Fibroblast of lung (primary cell): ENCODE measurements around the gene TECPR2. TPM values are rescaled to one million over a fixed set of nuclear protein-coding genes. Genes with fewer than 3 reads are reported as not detected.

Experiments used
- DNase-seq, 2 donors: peaks; one replicate each; pipeline versions ENCODE4 v3.0.0 to v3.0.0-alpha.2; 2010; ENCODE audit warnings: low read depth in 2 of 2
- H2AFZ ChIP-seq: 2 replicates; pipeline ENCODE4 v1.5.1; 2012; ENCODE audit warnings: low read length, control low read depth, inconsistent platforms
- H3K27ac ChIP-seq: 2 replicates; pipeline ENCODE4 v1.5.1; 2011; ENCODE audit warnings: low read length, control low read depth; ENCODE audit not compliant: insufficient read depth
- H3K27me3 ChIP-seq: 2 replicates; pipeline ENCODE4 v1.5.1; 2011; ENCODE audit warnings: mild to moderate bottlenecking, low read length; ENCODE audit not compliant: control insufficient read depth, insufficient read depth
- H3K36me3 ChIP-seq: 2 replicates; pipeline ENCODE4 v1.5.1; 2011; ENCODE audit warnings: low read length; ENCODE audit not compliant: control insufficient read depth, insufficient read depth
- H3K4me1 ChIP-seq: 2 replicates; pipeline ENCODE4 v1.5.1; 2011; ENCODE audit warnings: low read length; ENCODE audit not compliant: control insufficient read depth, insufficient read depth; ENCODE audit errors: extremely low read depth
- H3K4me2 ChIP-seq: 2 replicates; pipeline ENCODE4 v1.5.1; 2011; ENCODE audit warnings: low read length, control low read depth; ENCODE audit not compliant: insufficient read depth; ENCODE audit errors: extremely low read depth
- H3K4me3 ChIP-seq, 4 experiments: fragments of 200-600 bp in 1 of 4; sonication (generic) in 1 of 4; replicated peaks in 1 of 4; 2 replicates each; pipeline ENCODE4 v1.5.1; 2011 to 2016; ENCODE audit warnings: low read length in 4 of 4, low read depth in 3 of 4, mild to moderate bottlenecking in 3 of 4, control low read depth in 2 of 4, inconsistent platforms in 1 of 4, mixed read lengths in 1 of 4; ENCODE audit not compliant: insufficient read depth in 1 of 4; ENCODE audit errors: control extremely low read depth in 1 of 4
- H3K79me2 ChIP-seq: 2 replicates; pipeline ENCODE4 v1.5.1; 2012; ENCODE audit warnings: mild to moderate bottlenecking, low read length, inconsistent platforms; ENCODE audit not compliant: control insufficient read depth, insufficient read depth
- H3K9ac ChIP-seq: 2 replicates; pipeline ENCODE4 v1.5.1; 2011; ENCODE audit warnings: mild to moderate bottlenecking, low read length, control low read depth; ENCODE audit not compliant: insufficient read depth
- H3K9me3 ChIP-seq: 2 replicates; pipeline ENCODE4 v1.5.1; 2012; ENCODE audit warnings: low read depth, low read length; ENCODE audit not compliant: control insufficient read depth, insufficient read depth
- H4K20me1 ChIP-seq: 2 replicates; pipeline ENCODE4 v1.5.1; 2011; ENCODE audit warnings: low read length; ENCODE audit not compliant: control insufficient read depth, insufficient read depth; ENCODE audit errors: extremely low read depth
- CTCF ChIP-seq, 2 donors: IDR thresholded peaks in 1 of 2; conservative IDR thresholded peaks in 1 of 2; 1 replicate in 1 of 2; 2 replicates in 1 of 2; pipeline ENCODE4 v1.5.1; 2011 to 2012; ENCODE audit warnings: low read length in 2 of 2, control low read depth in 1 of 2, inconsistent platforms in 1 of 2, low read depth in 1 of 2, mild to moderate bottlenecking in 1 of 2
- EZH2 ChIP-seq: IDR thresholded peaks from 2 replicates; pipeline ENCODE4 v1.5.1; 2012; ENCODE audit warnings: low read length, control low read depth, mild to moderate bottlenecking; ENCODE audit errors: missing control alignments
- polyA plus RNA-seq, 2 donors: library from polyadenylated mRNA; depleted of rRNA in 1 of 2; stranded (reverse) in 1 of 2; unstranded in 1 of 2; fragments of >200 nt; gene quantifications; 2 replicates each; pipeline ENCODE4 v1.2.1, GENCODE V29; 2011 to 2012; ENCODE audit warnings: missing spikeins in 1 of 2
- total RNA-seq: library from RNA; depleted of rRNA; stranded (reverse); fragments of >200 nt; gene quantifications from 2 replicates; pipeline ENCODE4 v1.2.1, GENCODE V29; 2014

Gene TECPR2
- total and polyA plus RNA-seq, 2 donors (not counting 1 experiment from before 2014, with no cell fraction given), result 9.2 to 17.8 TPM

GRCh38 chr14:102464846-102465341 lies 102.2 kb downstream of the TECPR2 start:
- TF ChIP-seq EZH2, result no peak
- TF ChIP-seq CTCF (conservative IDR thresholded peaks at IDR 0.05 in 1 of 2, IDR thresholded peaks at IDR 0.05 in 1 of 2; ENCODE audit: low read depth in 1 of 2, low read length in 2 of 2), result no peak

DNA sequence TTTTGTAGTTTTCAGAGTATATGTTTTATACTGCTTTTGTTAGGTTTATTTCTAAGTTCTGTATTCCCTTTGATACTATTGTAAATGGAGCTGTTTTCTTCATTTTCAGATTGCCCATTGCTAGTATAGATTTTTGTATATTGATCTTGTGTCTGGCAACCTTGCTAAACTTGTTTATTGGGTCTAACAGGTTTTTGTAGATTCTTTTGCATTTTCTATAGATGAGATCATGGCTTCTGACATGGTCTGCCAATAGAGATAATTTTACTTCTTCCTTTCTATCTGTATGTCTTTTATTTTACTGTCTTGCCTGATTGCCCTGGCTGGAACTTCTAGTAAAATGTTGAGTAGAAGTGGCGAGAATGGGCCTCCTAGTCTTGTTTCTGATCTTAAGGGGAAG lies 106.5 kb downstream of the TECPR2 start:
- TF ChIP-seq CTCF (conservative IDR thresholded peaks at IDR 0.05 in 1 of 2, IDR thresholded peaks at IDR 0.05 in 1 of 2; ENCODE audit: low read depth in 1 of 2, low read length in 2 of 2) (no peak), EZH2 (no peak)
- no peak overlapping the region for H3K4me2 ChIP-seq
- no peaks in the 10 kb centered on the region for H3K27me3 ChIP-seq

More at GRCh38 chr14:102464846-102465341, 102.2 kb downstream of the TECPR2 start:
- H3K36me3 ChIP-seq, result peaks cover 6% of the 10 kb centered on the region
- no peak overlapping the region for H2AFZ ChIP-seq
- no peak overlapping the region for H3K9ac ChIP-seq
- H3K4me2 ChIP-seq, result no peak overlapping the region
- H3K27me3 ChIP-seq, result no peaks in the 10 kb centered on the region
- no peak overlapping the region for H3K4me3 ChIP-seq
- no peaks in the 10 kb centered on the region for H3K4me1 ChIP-seq
- no peaks in the 10 kb centered on the region for H3K9me3 ChIP-seq
- H3K79me2 ChIP-seq, result no peaks in the 10 kb centered on the region
- no peaks in the 10 kb centered on the region for H4K20me1 ChIP-seq
- H3K27ac ChIP-seq, result no peak overlapping the region
- DNase-seq, result no peak

DNA sequence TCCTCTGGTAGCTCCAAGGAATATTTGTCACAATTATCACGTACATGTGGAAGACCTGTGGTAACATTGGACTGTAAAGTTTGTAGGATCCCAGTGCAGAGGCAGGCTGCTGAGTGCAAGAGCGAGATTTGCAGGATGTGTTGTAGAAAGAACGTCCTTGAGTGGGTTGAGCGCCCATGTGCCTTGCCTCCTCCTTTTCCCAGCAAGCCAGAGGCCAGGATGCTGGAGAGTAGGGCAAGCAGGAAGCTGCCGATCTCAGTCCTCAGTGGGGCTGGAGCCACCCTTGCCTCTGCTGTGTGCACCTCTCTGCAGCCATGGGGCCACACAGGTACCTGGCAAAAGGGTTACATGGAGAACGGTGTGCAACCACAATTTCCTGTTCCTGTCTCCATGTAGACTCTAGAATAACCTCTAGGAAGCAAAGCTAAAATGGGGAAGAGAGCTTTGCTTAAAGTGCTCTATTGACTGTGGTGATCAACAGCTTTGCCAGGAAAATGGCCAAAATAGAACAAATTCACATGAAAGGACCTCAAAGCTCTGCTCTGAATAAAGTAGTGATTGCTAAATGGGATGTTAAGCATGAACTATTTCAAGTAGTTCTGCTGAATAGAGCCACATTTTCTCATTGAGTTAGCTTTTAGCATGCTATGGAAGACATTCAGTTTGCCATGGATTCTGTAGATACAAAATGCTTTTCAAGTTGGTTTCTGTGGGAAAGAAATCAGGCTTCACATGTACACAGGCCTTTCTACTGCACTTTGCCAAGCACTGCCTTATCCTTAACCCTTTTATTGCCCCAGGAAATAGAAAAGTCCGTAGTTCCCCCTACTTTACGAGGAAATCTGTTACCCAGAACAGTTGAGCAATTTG lies 109.4 kb downstream of the TECPR2 start:
- no peak for DNase-seq
- no peak for TF ChIP-seq CTCF (conservative IDR thresholded peaks at IDR 0.05 in 1 of 2, IDR thresholded peaks at IDR 0.05 in 1 of 2; ENCODE audit: low read depth in 1 of 2, low read length in 2 of 2)
- no peak for TF ChIP-seq EZH2

More for the DNA sequence above, 106.5 kb downstream of the TECPR2 start:
- H3K4me1 ChIP-seq, result no peaks in the 10 kb centered on the region
- DNase-seq, result no peak
- H3K36me3 ChIP-seq, result peaks cover 6% of the 10 kb centered on the region
- H3K9ac ChIP-seq, result no peak overlapping the region
- H3K4me3 ChIP-seq, result no peak overlapping the region
- no peak overlapping the region for H2AFZ ChIP-seq
- H3K9me3 ChIP-seq, result no peaks in the 10 kb centered on the region
- H3K27ac ChIP-seq, result no peak overlapping the region
- H4K20me1 ChIP-seq, result no peaks in the 10 kb centered on the region
- no peaks in the 10 kb centered on the region for H3K79me2 ChIP-seq

More for the DNA sequence above, 109.4 kb downstream of the TECPR2 start:
- Histone ChIP-seq H3K4me2 (no peak overlapping the region), H3K79me2 (no peaks in the 10 kb centered on the region), H3K4me3 (no peak overlapping the region), H3K27me3 (no peaks in the 10 kb centered on the region), H3K4me1 (no peaks in the 10 kb centered on the region), H4K20me1 (no peaks in the 10 kb centered on the region), H2AFZ (no peak overlapping the region), H3K36me3 (no peaks in the 10 kb centered on the region), H3K9ac (no peak overlapping the region), H3K27ac (no peak overlapping the region), H3K9me3 (no peaks in the 10 kb centered on the region)
